B cell (primary cell): ENCODE data around the gene IPO4.

Experiments used
- CTCF ChIP-seq: fragments of 200-600 bp; IDR thresholded peaks from one replicate; pipeline ENCODE4 v1.8.0; 2022; ENCODE audit warnings: antibody characterized with exemption, mild to moderate bottlenecking
- EZH2 ChIP-seq: IDR thresholded peaks from 2 replicates; pipeline ENCODE4 v1.6.1; 2012; ENCODE audit warnings: borderline replicate concordance, low read depth, mild to moderate bottlenecking, moderate library complexity, low read length; ENCODE audit not compliant: insufficient read depth, poor library complexity, severe bottlenecking

- TF ChIP-seq CTCF (no peak), EZH2 (no peak)
Observed at GRCh38 chr14:24132061-24132685, 56.4 kb downstream of the IPO4 start.
